ENCODE measurements around the gene RFNG.
A peak's percentile ranks its signal among the peaks of the same experiment; 100 is the strongest.

Gene RFNG

GRCh38 chr17:82053130-82053529 is 1.5 kb upstream of the RFNG start:
- peaks cover 43% of the 10 kb centered on the region for H3K36me3 ChIP-seq (replicated peaks)
- DNase-seq: no peak
- H3K27ac ChIP-seq: no peak overlapping the region
- in situ Hi-C loops (cut with HindIII; ENCODE audit: low pct_ligation_motif_present, low sequenced_read_pairs): no loop called here
- no peaks in the 10 kb centered on the region for H3K27me3 ChIP-seq (replicated peaks)
- peak overlapping the region; percentile 77 for H3K4me3 ChIP-seq (ENCODE audit: low read depth, low read length)
- TF ChIP-seq CTCF (IDR thresholded peaks at IDR 0.05; ENCODE audit: low read depth, low read length, missing control alignments): no peak

- Histone ChIP-seq H3K27me3 (replicated peaks) (no peaks in the 10 kb centered on the region), H3K4me3 (ENCODE audit: low read depth, low read length) (peak overlapping the region; percentile 77), H3K36me3 (replicated peaks) (peaks cover 39% of the 10 kb centered on the region), H3K27ac (no peak overlapping the region)
- no peak for DNase-seq
- in situ Hi-C loops (cut with HindIII; ENCODE audit: low pct_ligation_motif_present, low sequenced_read_pairs): no loop called here
- TF ChIP-seq CTCF (IDR thresholded peaks at IDR 0.05; ENCODE audit: low read depth, low read length, missing control alignments): no peak
These were observed 1.0 kb upstream of the RFNG start for GRCh38 chr17:82052638-82053059.

GRCh38 chr17:82050761-82051641 is 610 bp downstream of the RFNG start:
- TF ChIP-seq CTCF (IDR thresholded peaks at IDR 0.05; ENCODE audit: low read depth, low read length, missing control alignments): no peak
- in situ Hi-C loops (cut with HindIII; ENCODE audit: low pct_ligation_motif_present, low sequenced_read_pairs): no loop called here
- DNase-seq: no peak
- Histone ChIP-seq H3K27ac (peak overlapping the region; percentile 21), H3K36me3 (replicated peaks) (peaks cover 31% of the 10 kb centered on the region), H3K27me3 (replicated peaks) (no peaks in the 10 kb centered on the region), H3K4me3 (ENCODE audit: low read depth, low read length) (peak overlapping the region; percentile 77)

- H3K36me3 ChIP-seq (replicated peaks): peaks cover 25% of the 10 kb centered on the region
- in situ Hi-C loops (cut with HindIII; ENCODE audit: low pct_ligation_motif_present, low sequenced_read_pairs): no loop called here
These were observed 1.4 kb downstream of the RFNG start for GRCh38 chr17:82050152-82050760.

GRCh38 chr17:82049521-82049971 is 2.1 kb downstream of the RFNG start:
- TF ChIP-seq CTCF (IDR thresholded peaks at IDR 0.05; ENCODE audit: low read depth, low read length, missing control alignments): no peak

More at GRCh38 chr17:82050152-82050760, 1.4 kb downstream of the RFNG start:
- no peak for TF ChIP-seq CTCF (IDR thresholded peaks at IDR 0.05; ENCODE audit: low read depth, low read length, missing control alignments)
- no peak for DNase-seq
- H3K27me3 ChIP-seq (replicated peaks): no peaks in the 10 kb centered on the region
- no peak overlapping the region for H3K27ac ChIP-seq
- H3K4me3 ChIP-seq (ENCODE audit: low read depth, low read length): peak overlapping the region; percentile 77

More at GRCh38 chr17:82049521-82049971, 2.1 kb downstream of the RFNG start:
- peaks cover 18% of the 10 kb centered on the region for H3K36me3 ChIP-seq (replicated peaks)
- no peak overlapping the region for H3K27ac ChIP-seq
- in situ Hi-C loops (cut with HindIII; ENCODE audit: low pct_ligation_motif_present, low sequenced_read_pairs): no loop called here
- DNase-seq: no peak
- no peaks in the 10 kb centered on the region for H3K27me3 ChIP-seq (replicated peaks)
- no peak overlapping the region for H3K4me3 ChIP-seq (ENCODE audit: low read depth, low read length)

Measured in brain microvascular endothelial cell (primary cell).